Renal cortex interstitium (tissue), 11 donors: ENCODE data around the gene CRK. TPM values are rescaled to one million over a fixed set of nuclear protein-coding genes. Genes with fewer than 3 reads are reported as not detected.
A peak's percentile ranks its signal among the peaks of the same experiment; 100 is the strongest.

Source experiments
- DNase-seq, 11 donors: peaks; one replicate each; pipeline ENCODE4 v3.0.0-alpha.2; 2013; ENCODE audit warnings: low read depth in 9 of 11, low spot score in 4 of 11; ENCODE audit errors: extremely low read depth in 1 of 11
- polyA plus RNA-seq, 3 donors: library from polyadenylated mRNA; unstranded; fragments of 120-200 nt; gene quantifications; one replicate each; pipeline ENCODE4 v1.2.1, GENCODE V29; 2013; ENCODE audit not compliant: insufficient read length in 3 of 3

Gene CRK
- polyA plus RNA-seq, 3 donors = 55.6 to 63.7 (median 60.4) TPM

- no peak for DNase-seq
These were observed 35.6 kb upstream of the CRK start for GRCh38 chr17:1491443-1492248.

- peak in 1 of 11 donors; percentile 49 for DNase-seq
These were observed 34.8 kb upstream of the CRK start for GRCh38 chr17:1490643-1491442.

DNA sequence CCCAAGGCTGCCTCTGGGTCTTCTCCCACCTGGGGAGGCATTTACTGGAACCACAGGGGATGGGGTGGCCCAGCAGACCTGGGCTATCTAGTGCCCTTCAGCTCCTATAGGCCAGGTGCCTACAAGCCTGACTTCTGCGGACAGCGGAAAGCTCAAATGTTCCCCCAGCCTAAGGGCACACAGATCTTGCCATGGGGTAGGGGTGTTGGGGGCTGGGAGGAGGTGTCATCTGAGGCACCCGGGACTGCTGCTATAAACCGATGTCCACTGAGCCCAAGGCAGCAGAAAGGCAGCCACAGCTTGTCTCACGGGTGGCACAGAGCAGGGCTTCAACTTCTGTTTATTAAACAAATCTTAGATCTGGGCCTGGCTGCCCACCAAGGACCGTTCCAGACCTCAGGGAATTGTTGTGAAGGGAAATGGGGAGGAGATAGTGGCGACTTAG lies 32.8 kb upstream of the CRK start:
- no peak for DNase-seq

DNA sequence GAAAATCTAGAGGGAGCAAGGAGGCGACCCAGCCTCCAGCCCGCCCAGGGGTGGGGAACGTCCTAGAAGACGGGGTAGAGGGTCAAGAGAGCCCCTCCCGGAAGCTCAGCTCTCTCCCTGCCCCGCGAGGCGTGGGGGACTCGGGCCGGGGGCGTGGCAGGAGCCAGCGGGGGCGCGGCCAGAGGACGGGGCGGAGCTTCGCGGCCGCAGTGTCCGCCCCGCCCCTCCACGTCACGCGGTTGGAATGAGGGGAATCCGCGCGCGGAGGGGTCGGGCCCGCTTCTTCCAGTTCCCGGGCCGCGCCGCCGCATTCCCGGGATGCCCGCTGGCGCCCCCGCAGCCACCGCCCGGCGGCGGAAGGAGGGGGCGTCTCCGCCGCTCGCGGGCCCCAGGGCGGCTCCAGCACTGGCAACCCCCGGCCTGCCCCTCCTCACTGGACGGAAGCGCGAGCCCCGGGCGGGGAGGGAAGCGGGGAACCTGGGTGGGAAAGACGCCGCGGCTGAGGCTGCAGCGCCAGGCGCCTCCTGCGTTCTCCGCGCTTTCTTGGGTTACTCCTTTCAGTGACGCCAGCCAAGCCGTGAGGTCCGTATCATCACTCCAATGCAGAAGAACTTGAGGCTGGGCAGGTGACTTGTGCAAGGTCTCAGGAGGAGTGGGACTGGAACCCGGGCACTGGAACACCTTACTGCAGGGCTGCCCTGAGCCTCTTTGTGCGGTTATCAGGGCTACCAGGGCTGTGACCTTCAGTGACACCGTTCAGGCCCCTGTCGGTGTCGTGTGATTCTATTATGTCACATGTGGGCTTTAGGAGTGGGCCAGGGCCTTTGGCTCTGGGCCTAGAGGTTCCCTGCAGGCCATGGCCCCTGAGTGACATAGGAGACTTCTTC lies 32.1 kb upstream of the CRK start:
- peak in 9 of 11 donors; percentile 70 to 88 (median 84) for DNase-seq

- DNase-seq = no peak
These were observed 31.0 kb upstream of the CRK start for GRCh38 chr17:1486802-1487695.

DNA sequence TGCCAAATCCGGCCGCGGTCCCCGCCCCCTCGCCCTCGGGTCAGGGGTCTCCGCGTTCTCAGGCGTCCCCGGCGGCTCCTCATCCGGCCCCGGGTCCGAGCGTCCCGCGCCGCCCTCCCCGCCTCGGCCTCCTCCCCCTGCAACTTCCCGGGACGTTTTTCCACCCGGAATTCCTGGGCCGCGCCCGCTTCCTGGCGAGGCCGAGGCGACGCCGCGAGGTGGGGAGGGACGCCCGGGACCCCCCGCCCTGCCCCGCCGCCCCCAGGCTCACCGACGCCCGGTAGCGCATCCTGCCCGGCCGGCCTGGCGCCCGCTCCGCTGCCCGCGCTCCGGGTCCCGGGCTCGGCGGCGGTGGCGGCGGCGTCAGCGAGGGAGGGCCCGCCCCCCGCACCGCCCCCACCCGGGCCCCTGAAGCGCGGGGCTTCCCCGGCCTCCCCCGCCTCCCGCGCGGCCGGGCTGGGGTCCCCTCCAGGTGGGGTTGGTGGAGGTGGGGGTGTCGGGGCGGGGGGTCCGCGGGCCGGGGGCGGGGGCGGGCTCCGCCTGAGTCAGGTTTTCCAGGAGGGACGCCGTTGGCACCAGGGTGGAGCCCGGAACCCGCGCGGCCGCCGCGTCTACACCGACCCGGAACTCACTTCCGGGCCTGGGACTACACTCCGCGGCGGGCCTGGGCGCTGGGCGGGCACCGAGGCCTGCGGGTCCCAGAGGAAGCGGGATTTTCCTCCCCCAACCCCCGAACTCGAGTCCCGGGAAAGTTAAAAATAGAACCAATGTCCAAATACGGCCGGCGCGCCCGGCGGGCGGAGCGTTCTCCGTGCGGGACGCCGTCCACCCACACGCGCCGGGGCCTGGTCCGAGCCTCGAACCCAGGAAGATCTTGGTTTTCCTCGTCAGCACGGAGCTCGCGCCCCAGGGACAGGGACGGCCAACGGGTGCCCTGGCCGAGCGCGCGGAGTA lies 29.7 kb upstream of the CRK start:
- DNase-seq = no peak

- DNase-seq = peak in 2 of 11 donors; percentile 77 to 79
These were observed 28.8 kb upstream of the CRK start for GRCh38 chr17:1484676-1485422.

- no peak for DNase-seq
These were observed 28.1 kb upstream of the CRK start for GRCh38 chr17:1484060-1484535.

GRCh38 chr17:1482680-1483079 lies 26.6 kb upstream of the CRK start:
- no peak for DNase-seq

GRCh38 chr17:1481736-1482135 lies 25.7 kb upstream of the CRK start:
- no peak for DNase-seq

DNA sequence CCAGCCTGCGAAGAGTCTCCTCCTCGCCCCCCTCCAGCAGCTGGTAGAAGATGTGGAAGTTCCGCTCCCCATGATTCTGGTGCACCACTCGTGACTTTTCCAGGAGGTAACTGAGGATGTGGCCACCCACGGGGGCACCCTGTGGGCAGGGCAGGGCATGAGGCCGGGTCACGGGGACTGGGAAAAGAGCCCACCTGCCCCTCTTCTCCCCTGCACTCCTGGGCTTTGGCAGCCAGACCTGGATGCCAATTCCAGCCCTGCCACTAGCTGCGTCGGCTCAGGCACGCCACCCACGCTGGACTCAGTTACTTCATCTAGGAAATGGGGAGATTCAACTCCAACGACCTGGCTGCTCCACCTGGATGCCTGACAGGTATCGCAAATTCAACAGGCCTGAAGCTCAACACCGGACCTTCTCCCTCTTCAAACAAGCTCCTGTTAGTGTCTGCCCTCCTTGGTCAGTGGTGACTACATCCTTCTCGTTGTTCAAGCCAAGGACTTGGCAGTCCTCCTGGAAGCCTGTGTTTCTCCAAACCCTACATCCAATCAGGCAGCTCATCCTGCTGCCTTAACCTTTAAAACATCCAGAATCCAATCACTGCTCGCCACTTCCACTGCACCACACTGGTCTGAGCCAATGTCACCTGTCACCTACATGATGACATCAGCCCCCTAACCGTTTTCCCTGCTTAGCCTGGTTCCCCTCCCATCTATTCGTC lies 24.9 kb upstream of the CRK start:
- no peak for DNase-seq

GRCh38 chr17:1478418-1478817 lies 22.4 kb upstream of the CRK start:
- no peak for DNase-seq

- no peak for DNase-seq
These were observed 19.4 kb upstream of the CRK start for GRCh38 chr17:1475321-1475854.

- DNase-seq = no peak
These were observed 18.6 kb upstream of the CRK start for GRCh38 chr17:1474402-1475189.

GRCh38 chr17:1473841-1474240 lies 17.8 kb upstream of the CRK start:
- no peak for DNase-seq
